GOT3 (cell line): ENCODE measurements around the gene PTGER1.
"Not testable (repeated sequence)": the region's sequence is repeated elsewhere in the genome, so short reads cannot be mapped to it uniquely, and the experiment has no call there.

ENCODE experiments used
- DNase-seq: peaks from one replicate; lab custom pipeline; 2025; ENCODE audit warnings: mixed read lengths; lab: John Stamatoyannopoulos, UW

Gene PTGER1

DNA sequence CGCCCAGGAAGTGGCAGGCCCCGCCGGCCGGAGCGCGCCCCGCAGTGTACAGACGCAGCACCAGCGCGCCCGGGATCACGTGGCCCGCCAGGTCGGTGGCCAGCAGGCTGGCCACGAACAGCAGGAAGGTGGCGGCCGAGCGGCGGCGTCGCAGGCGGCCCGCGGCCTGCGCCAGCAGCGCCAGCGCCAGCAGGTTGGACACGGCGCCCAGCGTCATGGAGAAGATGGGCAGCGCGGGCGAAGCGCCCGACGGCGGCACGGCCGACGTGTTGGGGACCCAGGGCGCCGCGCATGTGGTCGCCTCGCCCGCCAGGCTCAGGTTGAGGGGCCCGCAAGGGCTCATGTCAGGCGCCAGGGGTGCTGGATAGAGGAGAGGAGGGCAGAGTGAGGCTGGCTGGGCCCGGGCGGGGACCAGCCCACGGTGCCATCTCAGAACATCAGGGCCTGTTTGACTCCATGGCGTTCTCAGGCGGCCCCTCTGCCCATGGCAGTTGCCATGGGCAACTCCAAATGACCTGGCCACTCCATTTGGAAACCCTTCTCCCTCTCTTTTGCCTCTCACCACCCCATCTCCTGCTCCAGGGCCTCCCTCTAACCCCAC lies 1.1 kb downstream of the PTGER1 start:
- DNase-seq, result no peak

DNA sequence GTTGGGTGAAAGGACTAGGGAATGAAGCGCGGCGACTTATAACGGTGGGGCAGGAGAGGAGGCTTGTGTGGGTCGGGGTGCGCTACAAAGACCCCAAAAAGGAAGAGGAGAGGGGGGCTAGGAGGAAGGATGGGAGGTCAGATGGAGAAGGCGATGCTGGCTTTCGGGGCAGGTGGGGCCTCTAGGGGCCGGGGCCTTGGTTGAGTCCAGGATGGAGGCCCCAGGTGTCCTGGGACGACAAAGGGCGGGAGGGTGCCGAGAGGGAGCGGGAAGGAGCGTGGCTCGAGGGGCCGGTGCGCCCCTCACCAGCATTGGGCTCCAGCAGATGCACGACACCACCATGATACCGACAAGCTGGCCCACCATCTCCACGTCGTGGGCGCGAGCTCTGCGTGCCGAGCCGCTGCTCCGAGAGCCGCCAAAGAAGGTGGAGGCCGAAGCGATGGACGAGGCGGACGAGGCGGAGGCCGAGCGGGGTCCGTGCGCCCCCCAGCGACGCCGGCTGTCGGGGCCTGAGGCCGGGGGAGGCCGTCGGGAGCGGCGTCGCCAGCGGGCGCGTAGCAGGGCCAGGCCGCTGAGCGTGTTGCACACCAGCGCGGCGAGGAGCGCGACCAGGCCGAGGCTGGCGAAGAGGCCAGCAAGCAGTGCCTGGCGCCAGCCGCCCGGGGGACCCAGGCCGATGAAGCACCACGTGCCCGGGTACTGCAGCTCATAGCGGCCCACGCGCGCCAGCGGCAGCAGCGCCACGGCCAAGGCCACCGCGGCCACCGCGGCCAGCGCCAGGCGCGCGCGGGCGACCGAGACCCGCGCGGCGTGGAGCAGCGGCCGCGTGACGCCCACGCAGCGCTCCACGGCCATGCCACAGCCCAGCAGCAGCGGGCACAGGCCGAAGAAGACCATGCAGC lies 1.8 kb downstream of the PTGER1 start:
- DNase-seq, result no peak

DNA sequence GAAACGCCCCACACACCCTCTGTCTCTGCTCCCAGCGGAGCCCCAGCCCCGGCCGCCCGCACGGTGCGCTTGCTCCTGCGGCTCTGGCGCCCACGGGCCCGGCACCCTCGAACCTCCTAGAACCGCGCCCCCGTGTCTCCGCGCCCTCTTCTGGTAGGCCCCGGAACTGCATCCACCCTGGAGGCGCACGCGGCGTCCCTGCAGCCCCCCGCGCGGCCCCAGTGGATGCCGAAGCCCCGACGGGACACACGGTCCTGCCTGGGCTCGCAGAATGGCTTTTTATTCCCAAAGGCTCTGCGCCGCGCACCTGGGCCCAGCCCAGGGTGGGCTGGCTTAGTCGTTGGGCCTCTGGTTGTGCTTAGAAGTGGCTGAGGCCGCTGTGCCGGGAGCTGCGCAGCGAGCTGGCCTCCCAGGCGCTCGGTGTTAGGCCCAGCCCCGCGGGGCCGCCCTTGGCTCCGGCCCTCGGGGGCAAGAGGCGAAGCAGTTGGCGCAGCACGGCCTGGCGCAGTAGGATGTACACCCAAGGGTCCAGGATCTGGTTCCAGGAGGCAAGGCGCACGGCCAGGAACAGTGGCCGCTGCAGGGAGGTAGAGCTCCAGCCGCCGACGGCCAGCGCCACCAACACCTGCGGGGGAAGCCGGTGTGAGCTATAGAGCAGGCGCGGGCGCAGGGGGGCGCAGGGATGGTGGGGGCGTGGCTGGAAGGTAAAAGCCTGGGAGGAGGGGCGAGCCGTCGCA lies 2.8 kb downstream of the PTGER1 start:
- peak; percentile 41 for DNase-seq

DNA sequence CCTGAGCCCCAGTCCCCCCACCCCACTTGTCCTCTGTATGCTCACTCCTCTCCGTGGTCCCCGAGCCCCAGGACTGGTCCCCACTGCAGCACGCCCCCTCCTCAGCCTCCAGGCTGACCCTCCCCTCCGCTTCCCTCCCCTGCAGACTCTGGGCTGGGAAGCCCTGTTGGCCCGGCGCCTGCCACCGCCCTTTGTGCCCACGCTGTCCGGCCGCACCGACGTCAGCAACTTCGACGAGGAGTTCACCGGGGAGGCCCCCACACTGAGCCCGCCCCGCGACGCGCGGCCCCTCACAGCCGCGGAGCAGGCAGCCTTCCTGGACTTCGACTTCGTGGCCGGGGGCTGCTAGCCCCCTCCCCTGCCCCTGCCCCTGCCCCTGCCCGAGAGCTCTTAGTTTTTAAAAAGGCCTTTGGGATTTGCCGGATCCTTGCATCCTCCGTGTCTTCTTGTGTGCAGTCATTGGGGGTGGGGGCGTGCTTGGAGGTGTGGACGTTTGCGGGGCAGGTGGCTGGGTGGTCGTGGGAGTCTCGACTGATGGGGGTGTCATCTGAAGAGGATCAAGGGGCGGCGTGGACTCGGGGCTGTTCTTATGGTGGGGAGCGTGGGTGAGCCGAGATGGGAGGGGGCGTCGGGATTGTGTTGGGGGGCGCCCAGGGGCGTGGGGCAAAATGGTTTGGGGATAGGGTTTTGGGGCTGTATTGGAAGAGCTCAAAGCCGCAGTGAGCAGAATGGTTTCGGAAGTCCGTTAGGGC lies 3.5 kb downstream of the PTGER1 start:
- no peak for DNase-seq

DNA sequence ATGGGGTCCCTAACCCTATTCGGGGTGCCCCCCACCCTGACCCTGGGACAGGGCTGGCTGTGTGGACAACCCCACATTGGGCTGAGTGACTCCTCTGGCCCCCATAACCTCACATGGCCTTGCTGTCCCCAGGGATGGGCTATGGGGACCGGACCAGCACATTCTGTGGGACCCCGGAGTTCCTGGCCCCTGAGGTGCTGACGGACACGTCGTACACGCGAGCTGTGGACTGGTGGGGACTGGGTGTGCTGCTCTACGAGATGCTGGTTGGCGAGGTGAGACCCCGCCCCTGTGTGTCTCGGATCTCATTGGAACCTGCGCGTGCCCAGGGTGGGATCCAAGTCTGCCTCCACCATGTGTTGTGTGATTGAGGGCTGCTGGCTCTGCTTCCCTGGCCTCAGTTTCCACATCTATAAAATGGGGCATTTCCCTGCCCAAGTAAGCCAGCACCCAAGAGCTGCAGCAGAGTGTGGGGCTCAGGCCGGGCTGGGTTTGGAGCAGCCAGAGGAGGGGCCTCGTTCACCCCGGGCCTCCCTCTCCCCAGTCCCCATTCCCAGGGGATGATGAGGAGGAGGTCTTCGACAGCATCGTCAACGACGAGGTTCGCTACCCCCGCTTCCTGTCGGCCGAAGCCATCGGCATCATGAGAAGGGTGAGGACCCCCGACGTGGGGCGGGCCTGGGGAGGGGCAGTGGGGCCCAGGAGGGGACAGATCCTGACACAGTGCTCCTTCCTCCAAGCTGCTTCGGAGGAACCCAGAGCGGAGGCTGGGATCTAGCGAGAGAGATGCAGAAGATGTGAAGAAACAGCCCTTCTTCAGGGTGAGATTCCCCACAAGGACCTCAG lies 4.9 kb downstream of the PTGER1 start:
- no peak for DNase-seq

DNA sequence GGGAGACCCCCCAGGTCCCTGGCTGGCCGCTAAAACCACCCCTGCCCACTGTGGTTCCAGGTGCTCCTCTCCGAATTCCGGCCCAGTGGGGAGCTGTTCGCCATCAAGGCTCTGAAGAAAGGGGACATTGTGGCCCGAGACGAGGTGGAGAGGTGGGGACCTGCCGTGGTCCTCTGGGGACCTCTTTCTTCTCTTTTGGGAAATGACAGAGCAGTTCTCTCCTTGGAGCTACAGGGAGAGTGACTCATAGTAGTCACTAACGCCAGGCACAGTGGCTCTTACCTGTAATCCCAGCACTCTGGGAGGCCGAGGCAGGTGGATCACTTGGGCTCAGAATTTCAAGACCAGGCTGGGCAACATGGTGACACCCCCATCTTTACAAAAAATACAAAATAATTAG lies 7.3 kb downstream of the PTGER1 start:
- no peak for DNase-seq

DNA sequence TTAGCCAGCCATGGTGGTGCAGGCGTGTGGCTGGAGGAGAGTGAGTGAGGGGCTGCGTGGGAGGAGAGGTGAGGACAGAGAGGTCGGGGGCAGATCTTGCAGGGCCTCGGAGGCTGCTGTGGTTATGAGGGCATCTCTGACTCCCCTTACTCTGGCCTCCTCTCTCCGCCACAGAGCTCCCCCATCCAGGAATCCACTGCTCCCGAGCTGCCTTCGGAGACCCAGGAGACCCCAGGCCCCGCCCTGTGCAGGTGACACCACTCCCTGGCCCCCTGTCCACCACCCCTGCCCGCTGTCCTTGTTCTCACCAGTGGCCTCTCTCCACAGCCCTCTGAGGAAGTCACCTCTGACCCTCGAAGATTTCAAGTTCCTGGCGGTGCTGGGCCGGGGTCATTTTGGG lies 7.8 kb downstream of the PTGER1 start:
- no peak for DNase-seq

DNA sequence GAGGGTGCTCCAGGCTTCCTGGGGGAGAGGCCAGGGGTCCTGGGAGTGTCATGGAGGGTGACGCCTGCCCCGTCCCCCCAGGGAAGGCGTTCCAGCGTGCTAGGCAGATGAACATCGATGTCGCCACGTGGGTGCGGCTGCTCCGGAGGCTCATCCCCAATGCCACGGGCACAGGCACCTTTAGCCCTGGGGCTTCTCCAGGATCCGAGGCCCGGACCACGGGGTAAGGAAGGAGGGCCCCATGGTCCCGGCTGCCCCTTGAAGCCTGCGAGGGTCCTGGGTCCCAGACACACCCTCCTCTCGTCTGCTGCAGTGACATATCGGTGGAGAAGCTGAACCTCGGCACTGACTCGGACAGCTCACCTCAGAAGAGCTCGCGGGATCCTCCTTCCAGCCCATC lies 11.4 kb downstream of the PTGER1 start:
- no peak for DNase-seq

DNA sequence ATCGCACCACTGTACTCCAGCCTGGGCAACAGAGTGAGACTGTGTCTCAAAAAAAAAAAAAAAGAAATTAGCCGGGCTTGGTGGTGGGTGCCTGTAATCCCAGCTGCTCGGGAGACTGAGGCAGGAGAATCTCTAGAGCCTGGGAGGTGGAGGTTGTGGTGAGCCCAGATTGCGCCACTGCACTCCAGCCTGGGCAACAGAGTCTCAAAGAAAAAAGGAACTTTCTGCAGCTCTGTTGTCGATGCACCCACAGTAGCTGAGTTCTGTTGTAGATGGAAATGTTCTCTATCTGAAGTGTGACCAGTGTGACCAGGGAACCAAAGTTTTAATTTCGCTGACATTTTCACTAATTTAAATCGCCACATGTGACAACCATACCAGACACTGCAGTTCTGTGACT lies 12.8 kb downstream of the PTGER1 start:
- not testable (repeated sequence) for DNase-seq

DNA sequence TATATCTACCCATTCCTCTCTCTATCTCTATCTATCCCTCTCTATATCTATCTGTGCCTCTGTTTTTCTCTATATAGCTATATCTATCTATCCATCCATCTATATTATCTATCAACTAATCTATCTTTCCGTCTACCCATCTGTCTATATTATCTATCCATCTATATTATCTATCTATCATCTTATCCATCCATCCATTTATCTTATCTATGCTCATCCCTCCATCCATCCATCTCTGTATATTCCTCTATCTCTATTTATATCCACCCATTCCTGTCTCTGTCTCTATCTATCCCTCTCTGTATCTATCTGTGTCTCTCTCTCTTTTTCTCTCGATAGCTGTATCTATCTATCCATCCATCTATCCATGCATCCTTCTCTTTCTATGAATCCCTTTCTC lies 14.2 kb downstream of the PTGER1 start:
- DNase-seq, result no peak

DNA sequence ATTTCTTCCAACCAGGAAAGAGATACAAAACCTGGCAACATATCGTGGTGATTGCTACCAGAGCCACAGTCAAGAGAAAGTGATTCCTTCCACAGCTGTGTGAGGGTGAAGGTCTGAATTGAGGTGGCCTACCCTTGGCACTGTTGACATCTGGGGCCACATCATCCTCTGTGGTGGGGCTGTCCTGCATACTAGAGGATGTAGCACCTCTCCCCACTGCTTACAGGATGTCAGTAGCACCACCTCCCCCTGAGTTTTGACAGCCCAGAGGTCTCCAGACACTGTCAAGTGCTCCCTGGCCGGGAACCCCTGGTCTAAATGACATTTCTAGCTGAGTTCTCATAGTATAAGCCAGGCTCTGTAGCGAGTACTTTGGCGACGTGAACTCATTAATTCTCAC lies 15.5 kb downstream of the PTGER1 start:
- DNase-seq, result no peak

DNA sequence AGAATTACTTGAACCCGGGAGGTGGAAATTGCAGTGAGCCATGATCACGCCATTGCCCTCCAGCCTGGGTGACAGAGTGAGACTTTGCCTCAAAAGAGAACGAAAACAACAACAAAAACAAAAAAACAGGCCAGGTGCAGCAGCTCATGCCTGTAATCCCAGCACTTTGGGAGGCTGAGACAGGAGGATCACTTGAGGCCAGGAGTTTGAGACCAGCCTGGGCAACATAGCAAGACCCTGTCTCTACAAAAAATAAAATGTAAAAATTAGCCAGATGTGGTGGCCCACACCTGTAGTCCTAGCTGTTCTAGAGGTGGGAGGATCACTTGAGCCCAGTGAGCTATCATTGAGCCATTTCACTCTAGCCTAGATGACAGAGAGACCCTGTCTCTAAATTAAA lies 22.9 kb downstream of the PTGER1 start:
- not testable (repeated sequence) for DNase-seq

DNA sequence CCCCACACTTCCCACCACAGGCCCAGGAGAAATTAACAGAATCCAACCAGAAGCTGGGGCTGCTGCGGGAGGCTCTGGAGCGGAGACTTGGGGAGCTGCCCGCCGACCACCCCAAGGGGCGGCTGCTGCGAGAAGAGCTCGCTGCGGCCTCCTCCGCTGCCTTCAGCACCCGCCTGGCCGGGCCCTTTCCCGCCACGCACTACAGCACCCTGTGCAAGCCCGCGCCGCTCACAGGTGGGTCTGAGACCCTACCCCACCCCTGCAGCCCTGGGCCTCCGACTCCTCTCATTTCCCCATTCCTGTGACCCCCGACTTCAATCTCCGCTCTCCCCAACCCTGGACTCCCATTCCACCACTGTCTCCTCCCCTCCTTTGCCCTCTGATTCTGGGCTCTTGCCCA lies 24.3 kb downstream of the PTGER1 start:
- DNase-seq, result no peak

DNA sequence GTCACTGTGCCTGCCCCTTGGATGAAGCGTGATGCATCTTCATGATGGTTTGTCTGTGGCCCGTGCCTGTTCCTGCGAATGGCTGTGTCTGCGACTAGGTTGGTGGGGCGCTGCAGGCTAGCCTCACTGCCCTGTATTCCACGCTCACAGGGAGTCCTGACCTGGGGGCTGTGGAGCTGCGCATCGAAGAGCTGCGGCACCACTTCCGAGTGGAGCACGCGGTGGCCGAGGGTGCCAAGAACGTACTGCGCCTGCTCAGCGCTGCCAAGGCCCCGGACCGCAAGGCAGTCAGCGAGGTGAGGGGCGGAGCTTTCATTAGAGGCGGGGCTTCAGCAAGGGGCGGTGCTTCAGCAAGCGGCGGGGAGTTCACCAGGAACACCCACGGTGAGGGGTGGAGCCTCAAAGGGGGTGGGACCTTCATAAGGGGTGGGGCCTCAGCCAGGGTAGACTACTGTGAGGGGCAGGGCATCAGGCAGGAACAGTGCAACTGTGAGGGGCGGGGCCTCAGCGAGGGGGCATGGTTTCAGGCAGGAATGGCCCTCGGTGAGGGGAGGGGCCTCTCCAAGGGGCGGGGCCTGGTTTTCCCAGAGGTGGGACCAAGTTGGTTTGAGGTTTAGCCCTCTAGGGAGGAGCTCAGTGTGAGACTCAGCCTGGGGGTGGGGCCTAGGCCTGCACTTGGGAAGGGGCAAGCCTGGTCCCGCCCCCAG lies 24.8 kb downstream of the PTGER1 start:
- DNase-seq, result no peak

DNA sequence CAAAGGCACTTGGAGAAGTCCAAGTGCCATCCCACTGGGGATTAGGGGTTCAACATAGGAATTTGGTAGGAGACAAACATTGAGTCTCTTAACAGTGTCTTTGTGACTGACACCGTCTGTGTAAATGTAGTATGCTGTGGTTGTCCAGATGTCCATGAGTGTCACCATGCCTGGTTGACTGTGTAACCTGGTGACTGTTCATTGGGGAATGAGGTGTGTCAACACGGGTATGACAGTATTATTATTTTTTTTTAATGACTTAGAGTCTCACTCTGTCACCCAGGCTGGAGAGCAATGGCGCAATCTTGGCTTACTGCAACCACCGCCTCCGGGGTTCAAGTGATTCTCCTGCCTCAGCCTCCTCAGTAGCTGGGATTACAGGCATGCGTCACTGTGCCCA lies 25.8 kb downstream of the PTGER1 start:
- no peak for DNase-seq

DNA sequence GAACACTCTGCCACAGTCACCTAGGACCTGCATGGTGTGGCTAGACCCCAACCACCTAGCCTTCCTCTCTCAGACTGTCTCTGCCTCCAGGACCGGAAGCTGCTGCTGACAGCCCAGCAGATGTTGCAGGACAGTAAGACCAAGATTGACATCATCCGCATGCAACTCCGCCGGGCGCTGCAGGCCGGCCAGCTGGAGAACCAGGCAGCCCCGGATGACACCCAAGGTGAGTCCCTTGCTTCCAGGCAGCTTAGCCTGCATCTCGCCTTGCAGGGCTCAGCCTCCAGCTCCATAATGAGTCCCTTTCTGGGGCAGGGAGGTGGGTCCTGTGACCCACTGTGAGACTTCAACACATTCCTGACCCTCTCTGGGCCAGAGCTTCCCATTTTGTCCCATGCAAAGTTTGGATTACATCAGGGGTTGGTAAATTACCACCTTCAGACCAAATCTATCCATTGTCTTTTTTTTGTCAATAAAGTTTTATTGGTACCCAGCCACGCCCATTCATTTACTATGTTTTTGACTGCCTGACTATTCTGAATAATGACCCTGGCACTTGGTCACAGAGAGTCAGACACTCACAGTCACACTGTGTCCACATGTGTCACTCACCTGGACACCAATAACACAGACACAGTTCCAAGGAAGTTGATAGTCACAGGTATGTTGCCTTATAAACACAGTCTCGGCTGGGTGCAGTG lies 28.7 kb downstream of the PTGER1 start:
- no peak for DNase-seq

DNA sequence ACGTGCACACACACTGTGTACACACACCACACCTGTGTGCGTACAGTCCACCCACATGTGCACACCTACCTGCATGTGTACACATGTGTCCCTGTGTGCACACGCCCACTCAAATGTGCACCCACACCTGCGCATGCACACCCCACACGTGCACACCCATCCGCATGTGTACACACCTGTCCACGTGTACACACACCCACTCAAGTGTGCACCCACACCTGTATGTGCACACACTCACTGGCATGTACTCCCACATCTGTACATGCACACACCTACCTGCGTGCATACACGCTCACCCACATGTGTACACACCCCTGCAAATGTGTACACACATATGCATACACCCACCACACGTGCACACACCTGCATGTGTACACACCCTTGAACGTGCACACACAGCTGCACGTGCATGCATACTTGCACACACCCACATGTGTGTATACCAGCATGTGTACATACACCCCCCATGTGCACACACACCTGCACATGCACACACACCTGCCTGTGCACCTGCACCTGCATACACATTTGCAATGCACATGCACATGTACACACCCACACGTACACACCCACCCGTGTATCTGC lies 31.4 kb downstream of the PTGER1 start:
- DNase-seq, result no peak

DNA sequence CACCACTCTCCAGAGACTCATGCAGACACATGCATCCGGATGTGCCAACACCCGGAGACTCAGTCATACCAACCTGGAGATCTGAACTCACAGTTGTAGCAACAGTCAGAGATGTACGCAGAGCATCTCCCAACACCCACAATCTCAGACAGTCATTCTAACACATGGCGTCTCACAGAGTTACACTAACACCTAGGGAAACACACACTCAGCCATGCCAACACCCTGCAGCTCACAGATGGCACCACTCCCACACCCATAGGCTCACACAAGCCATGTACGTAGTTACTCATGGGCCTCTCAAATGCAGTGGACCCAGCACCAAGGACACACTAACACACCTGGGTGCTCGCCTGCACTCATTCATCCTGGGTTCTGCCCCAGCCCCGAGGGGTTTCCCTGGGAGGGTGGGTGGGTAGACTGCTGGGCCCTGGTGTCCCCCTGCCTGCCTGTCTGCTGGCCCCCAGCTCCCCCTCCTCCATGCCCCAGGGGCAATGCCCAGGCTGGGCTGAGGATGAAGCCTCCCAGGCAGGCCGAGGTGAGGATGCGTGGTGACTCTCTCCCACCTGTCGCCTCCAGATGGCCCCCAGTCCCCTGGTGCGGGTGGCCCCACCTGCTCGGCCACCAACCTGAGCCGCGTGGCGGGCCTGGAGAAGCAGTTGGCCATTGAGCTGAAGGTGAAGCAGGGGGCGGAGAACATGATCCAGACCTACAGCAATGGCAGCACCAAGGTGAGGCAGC lies 32.1 kb downstream of the PTGER1 start:
- DNase-seq, result no peak
